ENCODE data around the gene ZSWIM5.
"Not testable (repeated sequence)": the region's sequence is repeated elsewhere in the genome, so short reads cannot be mapped to it uniquely, and the experiment has no call there.

The ZSWIM5 gene

GRCh38 chr1:45243476-45244343, 37.3 kb upstream of the ZSWIM5 start:
- TF ChIP-seq CTCF (IDR thresholded peaks at IDR 0.05; ENCODE audit: low read depth, low read length), result no peak
- no peak overlapping the region for H3K4me3 ChIP-seq (replicated peaks in 1 of 2; ENCODE audit: low read depth in 2 of 2, low read length in 2 of 2)
- DNase-seq (ENCODE audit: low read depth in 2 of 2), result peak in 1 of 2 donors; percentile 62

- TF ChIP-seq CTCF (IDR thresholded peaks at IDR 0.05; ENCODE audit: low read depth, low read length), result no peak
- no peak overlapping the region for H3K4me3 ChIP-seq (replicated peaks in 1 of 2; ENCODE audit: low read depth in 2 of 2, low read length in 2 of 2)
- no peak for DNase-seq (ENCODE audit: low read depth in 2 of 2)
Measured at GRCh38 chr1:45238846-45239245, 32.4 kb upstream of the ZSWIM5 start.

GRCh38 chr1:45236136-45236535, 29.7 kb upstream of the ZSWIM5 start:
- no peak for TF ChIP-seq CTCF (IDR thresholded peaks at IDR 0.05; ENCODE audit: low read depth, low read length)
- H3K4me3 ChIP-seq (replicated peaks in 1 of 2; ENCODE audit: low read depth in 2 of 2, low read length in 2 of 2), result no peak overlapping the region
- DNase-seq (ENCODE audit: low read depth in 2 of 2), result no peak

GRCh38 chr1:45230537-45230936, 24.1 kb upstream of the ZSWIM5 start:
- no peak for DNase-seq (ENCODE audit: low read depth in 2 of 2)
- no peak for TF ChIP-seq CTCF (IDR thresholded peaks at IDR 0.05; ENCODE audit: low read depth, low read length)
- H3K4me3 ChIP-seq (replicated peaks in 1 of 2; ENCODE audit: low read depth in 2 of 2, low read length in 2 of 2), result no peak overlapping the region

- no peak for DNase-seq (ENCODE audit: low read depth in 2 of 2)
- no peak for TF ChIP-seq CTCF (IDR thresholded peaks at IDR 0.05; ENCODE audit: low read depth, low read length)
- H3K4me3 ChIP-seq (replicated peaks in 1 of 2; ENCODE audit: low read depth in 2 of 2, low read length in 2 of 2), result no peak overlapping the region
Measured at GRCh38 chr1:45225598-45225997, 19.2 kb upstream of the ZSWIM5 start.

- DNase-seq (ENCODE audit: low read depth in 2 of 2), result not testable (repeated sequence)
Measured at GRCh38 chr1:45223710-45224109, 17.3 kb upstream of the ZSWIM5 start.

GRCh38 chr1:45221716-45222115, 15.3 kb upstream of the ZSWIM5 start:
- peak in 1 of 2 donors; percentile 64 for DNase-seq (ENCODE audit: low read depth in 2 of 2)
- TF ChIP-seq CTCF (IDR thresholded peaks at IDR 0.05; ENCODE audit: low read depth, low read length), result no peak
- H3K4me3 ChIP-seq (replicated peaks in 1 of 2; ENCODE audit: low read depth in 2 of 2, low read length in 2 of 2), result no peak overlapping the region

More at GRCh38 chr1:45223710-45224109, 17.3 kb upstream of the ZSWIM5 start:
- H3K4me3 ChIP-seq (replicated peaks in 1 of 2; ENCODE audit: low read depth in 2 of 2, low read length in 2 of 2), result not testable (repeated sequence)
